AG08395 (cell line): Measurements from ENCODE around the gene FADS6.
"Not testable (repeated sequence)": the region's sequence is repeated elsewhere in the genome, so short reads cannot be mapped to it uniquely, and the experiment has no call there.

Experiments used
- DNase-seq: peaks from one replicate; pipeline ENCODE4 v3.0.0; 2012; ENCODE audit warnings: mixed read lengths, low spot score

FADS6 gene

DNA sequence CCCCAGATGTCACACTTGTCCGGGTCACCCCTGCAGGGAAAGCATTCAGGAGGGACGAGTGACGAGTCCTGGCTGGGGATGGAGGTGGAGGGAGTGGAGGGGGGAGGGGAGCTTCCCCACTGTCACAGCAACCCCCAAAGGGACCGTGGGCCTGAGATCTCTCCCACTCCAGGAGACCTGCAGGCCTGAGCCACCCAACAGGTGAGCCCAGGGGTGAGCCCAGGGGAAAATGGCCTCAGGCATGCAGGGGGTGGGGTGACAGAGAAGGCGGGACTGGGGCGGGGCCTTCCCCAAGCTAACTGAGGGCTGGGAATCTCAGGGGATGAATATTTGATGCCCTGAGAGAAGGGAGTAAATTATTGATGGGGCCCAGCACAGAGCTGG, 27.2 kb upstream of the FADS6 start:
- no peak for DNase-seq

DNA sequence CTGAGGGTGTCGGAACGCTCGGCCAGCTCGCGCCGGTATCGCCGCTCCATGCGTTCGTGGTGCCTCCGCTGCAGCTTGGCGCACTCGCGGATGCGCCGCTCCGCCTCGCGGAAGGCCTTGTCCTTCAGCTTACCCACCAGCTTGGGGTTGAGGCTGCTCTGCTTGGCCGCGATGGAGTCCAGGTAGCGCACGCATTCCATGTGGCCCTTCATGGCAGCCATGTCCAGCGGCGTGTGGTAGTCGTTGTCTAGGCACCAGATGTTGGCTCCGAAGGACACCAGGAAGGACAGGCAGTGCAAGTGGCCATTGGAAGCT, 26.8 kb upstream of the FADS6 start:
- no peak for DNase-seq

- DNase-seq = peak; percentile 45
Observed at GRCh38 chr17:74919440-74920305, 26.2 kb upstream of the FADS6 start.

GRCh38 chr17:74918906-74919305, 25.5 kb upstream of the FADS6 start:
- no peak for DNase-seq

DNA sequence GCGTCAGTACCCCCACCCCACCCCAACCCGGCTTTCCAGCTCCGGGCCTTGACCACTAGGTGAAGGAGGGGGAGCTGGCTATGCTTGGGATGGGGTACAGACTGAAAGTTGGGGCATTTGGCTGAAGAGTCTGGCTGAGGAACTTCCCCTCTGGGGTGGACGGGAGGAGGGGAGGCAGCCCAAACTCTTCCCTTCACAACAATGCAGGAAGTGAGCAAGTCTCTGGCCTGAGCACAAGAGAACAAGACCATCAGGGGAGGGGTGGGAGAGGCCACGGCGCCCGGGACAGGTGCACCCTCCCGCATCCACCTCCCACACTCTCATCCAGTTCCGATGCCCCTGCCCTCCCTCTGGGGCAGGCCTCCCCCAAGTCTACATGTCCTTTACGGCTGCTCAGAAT, 24.0 kb upstream of the FADS6 start:
- DNase-seq = no peak

GRCh38 chr17:74916851-74917199, 23.4 kb upstream of the FADS6 start:
- DNase-seq = no peak

GRCh38 chr17:74916136-74916850, 22.9 kb upstream of the FADS6 start:
- DNase-seq = no peak

- not testable (repeated sequence) for DNase-seq
Observed at GRCh38 chr17:74911423-74911822, 18.0 kb upstream of the FADS6 start.

GRCh38 chr17:74909097-74909496, 15.7 kb upstream of the FADS6 start:
- DNase-seq = not testable (repeated sequence)

DNA sequence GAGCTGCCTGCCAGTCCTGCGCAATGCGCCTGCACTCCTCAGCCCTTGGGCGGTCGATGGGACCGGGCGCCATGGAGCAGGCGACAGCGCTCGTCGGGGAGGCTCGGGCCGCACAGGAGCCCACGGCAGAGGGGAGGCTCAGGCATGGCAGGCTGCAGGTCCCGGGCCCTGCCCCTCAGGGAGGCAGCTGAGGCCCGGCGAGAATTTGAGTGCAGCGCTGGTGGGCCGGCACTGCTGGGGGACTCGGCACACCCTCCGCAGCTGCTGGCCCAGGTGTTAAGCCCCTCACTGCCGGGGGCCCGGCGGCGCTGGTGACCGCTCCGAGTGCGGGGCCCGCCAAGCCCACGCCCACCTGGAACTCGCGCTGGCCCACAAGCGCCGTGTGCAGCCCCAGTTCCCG, 13.6 kb upstream of the FADS6 start:
- DNase-seq = no peak

- not testable (repeated sequence) for DNase-seq
Observed at GRCh38 chr17:74906214-74906793, 12.9 kb upstream of the FADS6 start.

DNA sequence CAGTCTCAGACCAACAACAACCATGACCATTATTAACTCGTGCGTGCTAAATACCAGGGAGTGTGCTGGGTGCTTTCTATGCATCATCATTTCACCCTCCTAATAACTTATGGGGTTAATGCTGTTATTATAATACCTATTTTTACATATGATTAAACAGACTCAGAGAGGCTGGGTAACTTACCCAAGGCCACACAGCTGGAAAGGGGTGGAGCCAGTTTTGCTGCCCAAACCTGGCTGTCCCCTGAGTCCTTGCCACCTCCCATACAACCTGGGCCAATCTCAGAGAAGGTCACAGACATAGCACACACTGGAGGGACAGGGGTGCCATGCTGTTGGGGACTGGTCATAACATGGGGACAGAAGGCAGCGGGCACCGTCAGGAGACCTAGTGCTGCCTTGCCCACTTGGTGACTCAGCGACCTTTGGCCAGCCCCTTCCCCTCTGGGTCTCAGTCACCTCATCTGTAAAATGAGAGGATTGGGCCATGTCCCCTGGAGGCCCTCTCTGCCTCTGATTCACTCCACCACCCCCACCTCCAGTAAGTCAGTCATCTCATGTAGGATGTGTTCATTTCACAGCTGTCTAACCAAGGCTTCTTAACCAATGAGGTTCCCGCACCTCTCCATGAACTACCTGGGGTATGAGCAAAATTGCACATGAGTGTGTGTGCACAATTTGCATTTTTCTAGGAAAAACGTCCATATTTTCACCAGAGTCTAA, 11.4 kb upstream of the FADS6 start:
- DNase-seq = no peak

DNA sequence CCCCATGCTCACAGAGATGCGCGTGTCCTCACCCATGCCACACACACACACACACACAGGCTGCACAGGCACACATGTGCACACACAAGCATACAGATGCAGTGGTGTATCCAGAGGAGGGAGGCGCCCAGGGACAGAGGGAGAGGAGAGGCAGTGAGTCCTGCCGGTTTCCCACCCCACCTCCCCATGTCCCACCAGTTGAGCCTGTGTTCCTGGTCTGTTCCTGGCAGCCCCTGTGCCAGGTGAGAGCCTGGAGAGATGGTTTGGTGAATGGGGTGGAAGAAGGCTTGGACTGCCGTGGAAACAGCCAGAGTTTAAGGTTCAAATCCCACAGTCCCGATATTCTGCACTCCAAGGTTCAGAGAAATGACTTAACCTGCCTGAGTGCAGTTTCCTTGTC, 10.2 kb upstream of the FADS6 start:
- no peak for DNase-seq

GRCh38 chr17:74903034-74903433, 9.6 kb upstream of the FADS6 start:
- no peak for DNase-seq

GRCh38 chr17:74901353-74902135, 8.1 kb upstream of the FADS6 start:
- DNase-seq = no peak

- DNase-seq = no peak
Observed at GRCh38 chr17:74900208-74900607, 6.8 kb upstream of the FADS6 start.

GRCh38 chr17:74898376-74898946, 5.0 kb upstream of the FADS6 start:
- DNase-seq = no peak

DNA sequence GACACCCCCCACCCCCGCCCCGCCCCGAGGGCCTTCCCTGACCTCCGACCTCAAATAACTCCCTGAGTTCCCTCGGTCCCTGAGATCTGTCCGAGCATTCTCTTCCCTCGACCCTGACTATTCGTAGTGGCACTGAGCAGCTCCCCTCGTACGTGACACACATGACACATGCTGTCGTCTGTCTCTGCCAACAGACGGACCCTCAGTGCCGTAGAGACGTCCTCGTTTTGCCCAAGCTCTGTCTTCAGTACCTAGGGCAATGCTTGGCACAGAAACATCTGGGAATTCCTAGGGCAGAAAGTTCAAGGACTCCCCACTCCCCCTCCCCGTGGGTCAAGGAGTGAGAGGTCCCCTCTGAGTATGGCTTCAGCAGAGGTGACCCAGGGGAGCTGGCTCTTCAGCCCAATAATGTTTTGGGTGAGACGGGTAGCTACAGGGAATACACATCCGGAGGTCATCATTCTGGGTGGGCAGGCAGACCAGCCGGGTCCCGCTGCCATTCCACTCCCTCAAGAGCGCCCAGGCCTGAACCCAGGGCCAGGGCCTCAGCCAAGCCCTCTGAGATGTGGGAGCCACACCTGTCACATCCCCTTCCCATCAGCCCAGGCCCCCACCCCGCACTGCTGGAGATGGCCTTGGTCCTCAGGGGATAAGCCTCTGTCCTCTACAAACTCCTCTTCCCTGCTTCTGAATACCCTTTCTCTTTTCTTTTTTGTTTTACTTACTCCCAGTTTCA, 671 bp upstream of the FADS6 start:
- no peak for DNase-seq

GRCh38 chr17:74892013-74892841, 1.2 kb downstream of the FADS6 start:
- no peak for DNase-seq

DNA sequence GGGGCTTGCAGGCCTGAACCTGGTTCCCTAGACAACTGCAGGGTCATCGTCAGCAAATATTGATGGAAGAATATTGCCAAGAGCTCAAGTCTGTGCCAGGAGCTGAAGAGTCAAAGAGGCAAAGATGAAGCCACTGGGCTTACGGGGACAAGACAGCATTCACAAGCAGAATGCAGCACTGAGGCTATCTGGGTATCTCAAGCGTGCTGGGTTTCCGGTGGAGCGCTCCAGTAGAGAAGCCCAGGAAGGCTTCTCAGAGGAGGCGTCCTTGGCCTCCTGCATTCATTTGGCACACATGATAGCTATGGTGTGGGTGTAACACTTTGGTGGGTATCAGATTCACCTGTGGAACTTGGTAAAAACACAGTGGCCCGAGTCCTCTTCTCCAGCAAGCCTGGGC, 2.9 kb downstream of the FADS6 start:
- no peak for DNase-seq
